HepG2 (cell line): Measurements from ENCODE around the gene NYAP1. TPM values are rescaled to one million over a fixed set of nuclear protein-coding genes. Genes with fewer than 3 reads are reported as not detected.

Experiments used
- ARNT2 ChIP-seq: sonication (generic); formaldehyde crosslinking; IDR thresholded peaks from 2 replicates; pipeline ENCODE4 v1.8.0; 2022; ENCODE audit warnings: mild to moderate bottlenecking, low read depth, missing genetic modification reagents, moderate library complexity
- DR1 ChIP-seq: sonication (generic); formaldehyde crosslinking; IDR thresholded peaks from 2 replicates; pipeline ENCODE4 v1.8.0; 2021; ENCODE audit warnings: mild to moderate bottlenecking, missing genetic modification reagents, inconsistent platforms
- EP300 ChIP-seq, 3 experiments: sonication (generic) in 1 of 3; formaldehyde crosslinking in 1 of 3; IDR thresholded peaks; 2 replicates each; pipeline versions ENCODE4 v1.5.1 to v1.6.1; 2011 to 2020; ENCODE audit warnings: low read depth in 2 of 3, low read length in 2 of 3, borderline replicate concordance in 1 of 3, improper control_type of control experiment in 1 of 3, mild to moderate bottlenecking in 1 of 3, missing genetic modification reagents in 1 of 3, moderate library complexity in 1 of 3
- GPBP1L1 ChIP-seq: sonication (generic); formaldehyde crosslinking; IDR thresholded peaks from 2 replicates; pipeline ENCODE4 v1.5.0; 2020; ENCODE audit warnings: mild to moderate bottlenecking, missing genetic modification reagents
- HDAC6 ChIP-seq: fragments of 200-600 bp; sonication (generic); IDR thresholded peaks from 2 replicates; pipeline ENCODE4 v1.7.0; 2017; ENCODE audit warnings: mild to moderate bottlenecking, antibody characterized with exemption, low read length, low read depth
- HIVEP1 ChIP-seq: sonication (generic); formaldehyde crosslinking; IDR thresholded peaks from 2 replicates; pipeline ENCODE4 v1.4.0; 2020; ENCODE audit warnings: mild to moderate bottlenecking, missing genetic modification reagents
- MEIS2 ChIP-seq: sonication (generic); formaldehyde crosslinking; IDR thresholded peaks from 2 replicates; pipeline ENCODE4 v1.9.0; 2021; ENCODE audit warnings: mild to moderate bottlenecking, missing genetic modification reagents
- PLRG1 ChIP-seq: fragments of 450-650 bp; conservative IDR thresholded peaks from 2 replicates; pipeline ENCODE4 v1.6.1; 2016
- RXRB ChIP-seq: IDR thresholded peaks from 2 replicates; pipeline ENCODE4 v1.6.1; 2016; ENCODE audit warnings: borderline replicate concordance, missing genetic modification reagents, missing compliant biosample characterization
- SCMH1 ChIP-seq: sonication (generic); formaldehyde crosslinking; IDR thresholded peaks from 2 replicates; pipeline ENCODE4 v1.9.0; 2021; ENCODE audit warnings: missing genetic modification reagents, mild to moderate bottlenecking, borderline replicate concordance
- USF2 ChIP-seq, 2 experiments: sonication (generic) in 1 of 2; formaldehyde crosslinking in 1 of 2; IDR thresholded peaks; 2 replicates each; pipeline versions ENCODE4 v1.5.1 to v1.6.1; 2011 to 2020; ENCODE audit warnings: borderline replicate concordance in 1 of 2, low read depth in 1 of 2, low read length in 1 of 2, mild to moderate bottlenecking in 1 of 2, missing genetic modification reagents in 1 of 2, moderate library complexity in 1 of 2
- ZBTB20 ChIP-seq: sonication (generic); formaldehyde crosslinking; IDR thresholded peaks from 2 replicates; pipeline ENCODE4 v1.8.1; 2023; ENCODE audit warnings: missing genetic modification reagents, low read depth, mild to moderate bottlenecking, borderline replicate concordance
- ZFP82 ChIP-seq: sonication (generic); formaldehyde crosslinking; IDR thresholded peaks from 2 replicates; pipeline ENCODE4 v1.5.1; 2020; ENCODE audit warnings: mild to moderate bottlenecking, missing genetic modification reagents, borderline replicate concordance
- ZNF34 ChIP-seq: sonication (generic); formaldehyde crosslinking; IDR thresholded peaks from 2 replicates; pipeline ENCODE4 v1.4.0; 2020; ENCODE audit warnings: mild to moderate bottlenecking, missing genetic modification reagents, borderline replicate concordance
- ZNF713 ChIP-seq: sonication (generic); formaldehyde crosslinking; IDR thresholded peaks from 2 replicates; pipeline ENCODE4 v1.4.0; 2020; ENCODE audit warnings: mild to moderate bottlenecking, missing genetic modification reagents
- ZNF800 ChIP-seq: sonication (generic); formaldehyde crosslinking; IDR thresholded peaks from 2 replicates; pipeline ENCODE4 v1.4.0; 2020; ENCODE audit warnings: missing genetic modification reagents
- polyA plus RNA-seq, 8 experiments: library from polyadenylated mRNA; depleted of rRNA in 3 of 8; stranded (reverse) in 7 of 8; unstranded in 1 of 8; fragments of >200 nt; fragmentation: Illumina TruSeq in 4 of 8; extraction: Trizol in 4 of 8; gene quantifications; 2 replicates each; pipeline versions ENCODE4 v1.2.1 to v1.2.3, GENCODE V29; 2011 to 2016; ENCODE audit warnings: low read depth in 4 of 8, missing spikeins in 1 of 8, mixed read lengths in 1 of 8; ENCODE audit not compliant: insufficient read depth in 1 of 8
- total RNA-seq, 5 experiments: library from RNA; depleted of rRNA; stranded (reverse); fragments of >200 nt; fragmentation: Illumina TruSeq; extraction: Trizol; gene quantifications; 2 replicates each; pipeline ENCODE4 v1.2.3, GENCODE V29; 2016; ENCODE audit warnings: low read depth in 1 of 5
- TF ChIP-seq, protein P1 (sequence below): conservative IDR thresholded peaks from 2 replicates; pipeline ENCODE4 v1.6.1; 2018; ENCODE audit warnings: missing genetic modification reagents
- TF ChIP-seq, protein P2 (sequence below): sonication (generic); formaldehyde crosslinking; IDR thresholded peaks from 2 replicates; pipeline ENCODE4 v1.4.0; 2020; ENCODE audit warnings: missing genetic modification reagents, borderline replicate concordance

NYAP1 gene
- total and polyA plus RNA-seq, 2 of the 13 experiments (the other 11 are each of a cell fraction or from before 2014, with no cell fraction given), result 0.15 to 0.46 TPM

- TF ChIP-seq GPBP1L1 (no peak), ZBTB20 (CRISPR knock-in tag) (no peak), ARNT2 (CRISPR knock-in tag) (peak; percentile 28; the same call in 1 of the 2 replicates), EP300 (IDR thresholded peaks at IDR 0.05; ENCODE audit: low read depth in 2 of 2, low read length in 2 of 2) (peak in 1 of 2 experiments; percentile 27; a peak in 1 of 4 replicates), EP300 (CRISPR knock-in tag; IDR thresholded peaks at IDR 0.05; ENCODE audit: borderline replicate concordance) (no peak), ZNF713 (no peak), ZNF34 (CRISPR knock-in tag) (no peak), HDAC6 (no peak), USF2 (IDR thresholded peaks at IDR 0.05; ENCODE audit: low read depth, low read length) (no peak), USF2 (CRISPR knock-in tag; IDR thresholded peaks at IDR 0.05; ENCODE audit: borderline replicate concordance) (peak; percentile 40; the same call in 1 of the 2 replicates), PLRG1 (no peak), DR1 (CRISPR knock-in tag) (peak; percentile 64; the same call in 1 of the 2 replicates), MEIS2 (no peak), RXRB (CRISPR knock-in tag) (peak; percentile 29; the same call in 1 of the 2 replicates), ZFP82 (CRISPR knock-in tag) (no peak), ZNF800 (no peak), HIVEP1 (CRISPR knock-in tag) (peak; percentile 95), SCMH1 (CRISPR knock-in tag) (no peak)
- TF ChIP-seq, protein P1, sequence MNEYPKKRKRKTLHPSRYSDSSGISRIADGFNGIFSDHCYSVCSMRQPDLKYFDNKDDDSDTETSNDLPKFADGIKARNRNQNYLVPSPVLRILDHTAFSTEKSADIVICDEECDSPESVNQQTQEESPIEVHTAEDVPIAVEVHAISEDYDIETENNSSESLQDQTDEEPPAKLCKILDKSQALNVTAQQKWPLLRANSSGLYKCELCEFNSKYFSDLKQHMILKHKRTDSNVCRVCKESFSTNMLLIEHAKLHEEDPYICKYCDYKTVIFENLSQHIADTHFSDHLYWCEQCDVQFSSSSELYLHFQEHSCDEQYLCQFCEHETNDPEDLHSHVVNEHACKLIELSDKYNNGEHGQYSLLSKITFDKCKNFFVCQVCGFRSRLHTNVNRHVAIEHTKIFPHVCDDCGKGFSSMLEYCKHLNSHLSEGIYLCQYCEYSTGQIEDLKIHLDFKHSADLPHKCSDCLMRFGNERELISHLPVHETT (CRISPR knock-in tag), result no peak
- TF ChIP-seq, protein P2, sequence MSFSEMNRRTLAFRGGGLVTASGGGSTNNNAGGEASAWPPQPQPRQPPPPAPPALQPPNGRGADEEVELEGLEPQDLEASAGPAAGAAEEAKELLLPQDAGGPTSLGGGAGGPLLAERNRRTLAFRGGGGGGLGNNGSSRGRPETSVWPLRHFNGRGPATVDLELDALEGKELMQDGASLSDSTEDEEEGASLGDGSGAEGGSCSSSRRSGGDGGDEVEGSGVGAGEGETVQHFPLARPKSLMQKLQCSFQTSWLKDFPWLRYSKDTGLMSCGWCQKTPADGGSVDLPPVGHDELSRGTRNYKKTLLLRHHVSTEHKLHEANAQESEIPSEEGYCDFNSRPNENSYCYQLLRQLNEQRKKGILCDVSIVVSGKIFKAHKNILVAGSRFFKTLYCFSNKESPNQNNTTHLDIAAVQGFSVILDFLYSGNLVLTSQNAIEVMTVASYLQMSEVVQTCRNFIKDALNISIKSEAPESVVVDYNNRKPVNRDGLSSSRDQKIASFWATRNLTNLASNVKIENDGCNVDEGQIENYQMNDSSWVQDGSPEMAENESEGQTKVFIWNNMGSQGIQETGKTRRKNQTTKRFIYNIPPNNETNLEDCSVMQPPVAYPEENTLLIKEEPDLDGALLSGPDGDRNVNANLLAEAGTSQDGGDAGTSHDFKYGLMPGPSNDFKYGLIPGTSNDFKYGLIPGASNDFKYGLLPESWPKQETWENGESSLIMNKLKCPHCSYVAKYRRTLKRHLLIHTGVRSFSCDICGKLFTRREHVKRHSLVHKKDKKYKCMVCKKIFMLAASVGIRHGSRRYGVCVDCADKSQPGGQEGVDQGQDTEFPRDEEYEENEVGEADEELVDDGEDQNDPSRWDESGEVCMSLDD, result 0 out of 2 replicates have a peak, but pooled peaks have one; percentile 73
These were observed 4.6 kb upstream of the NYAP1 start, which contains the start of gene TSC22D4 (continued) for GRCh38 chr7:100478958-100479660.
